K562 (cell line): ENCODE measurements around the gene MCM7. TPM values are rescaled to one million over a fixed set of nuclear protein-coding genes. Genes with fewer than 3 reads are reported as not detected.

Experiments used
- BHLHE40 ChIP-seq: IDR thresholded peaks from 2 replicates; pipeline ENCODE4 v1.6.1; 2011; ENCODE audit warnings: low read length, improper control_type of control experiment
- CBX5 ChIP-seq: IDR thresholded peaks from 2 replicates; pipeline ENCODE4 v1.6.1; 2014; ENCODE audit warnings: low read depth, borderline replicate concordance
- FOXP1 ChIP-seq: sonication (generic); formaldehyde crosslinking; IDR thresholded peaks from 2 replicates; pipeline ENCODE4 v1.8.0; 2022; ENCODE audit warnings: mild to moderate bottlenecking, missing genetic modification reagents
- GATA2 ChIP-seq: sonication (generic); formaldehyde crosslinking; IDR thresholded peaks from 2 replicates; pipeline ENCODE4 v1.4.0; 2020; ENCODE audit warnings: mild to moderate bottlenecking, missing genetic modification reagents
- HNRNPL ChIP-seq: fragments of 200-400 bp; formaldehyde crosslinking; IDR thresholded peaks from 2 replicates; pipeline ENCODE4 v1.6.1; 2017; ENCODE audit warnings: low read depth, mild to moderate bottlenecking, low read length
- LARP7 ChIP-seq: fragments of 450-650 bp; IDR thresholded peaks from 2 replicates; pipeline ENCODE4 v1.6.1; 2016
- MTA1 ChIP-seq: fragments of 450-650 bp; IDR thresholded peaks from 2 replicates; pipeline ENCODE4 v1.6.1; 2017; ENCODE audit warnings: borderline replicate concordance
- NFE2 ChIP-seq: IDR thresholded peaks from 2 replicates; pipeline ENCODE4 v1.6.1; 2014; ENCODE audit warnings: antibody characterized with exemption, low read depth
- POLR3A ChIP-seq: IDR thresholded peaks from 2 replicates; pipeline ENCODE4 v1.6.1; 2011; ENCODE audit warnings: borderline replicate concordance, mild to moderate bottlenecking, moderate library complexity; ENCODE audit not compliant: insufficient read length, insufficient read depth; ENCODE audit errors: extremely low read depth
- TAF9B ChIP-seq: fragments of 450-650 bp; IDR thresholded peaks from 2 replicates; pipeline ENCODE4 v1.6.1; 2018; ENCODE audit warnings: mild to moderate bottlenecking; ENCODE audit not compliant: partially characterized antibody
- TBP ChIP-seq: optimal IDR thresholded peaks from 2 replicates; pipeline ENCODE3; 2011; ENCODE audit warnings: low read depth, low read length, improper control_type of control experiment
- TEAD1 ChIP-seq, 2 experiments: fragments of 450-650 bp in 1 of 2; sonication (generic) in 1 of 2; formaldehyde crosslinking; IDR thresholded peaks; 2 replicates each; pipeline versions ENCODE4 v1.4.0 to v1.8.0; 2020 to 2022; ENCODE audit warnings: mild to moderate bottlenecking in 2 of 2, missing genetic modification reagents in 1 of 2
- polyA plus RNA-seq, 8 experiments: library from polyadenylated mRNA; depleted of rRNA in 4 of 8; stranded (reverse) in 5 of 8; unstranded in 3 of 8; fragments of >200 nt; fragmentation: Nextera tagmentation in 2 of 8; fragmentation: Illumina TruSeq in 1 of 8; extraction: Ambion mirVana in 2 of 8; extraction: Trizol in 1 of 8; gene quantifications; 2 replicates each; pipeline versions ENCODE4 v1.2.1 to v1.2.3, GENCODE V29; 2011 to 2014; ENCODE audit warnings: inconsistent platforms in 1 of 8, missing spikeins in 1 of 8
- total RNA-seq, 7 experiments: library from RNA; depleted of rRNA in 6 of 7; stranded (reverse); fragments of >200 nt in 6 of 7; fragmentation: Illumina TruSeq in 2 of 7; extraction: Trizol in 2 of 7; gene quantifications; 2 replicates each; pipeline versions ENCODE4 v1.2.1 to v1.2.3, GENCODE V29; 2011 to 2021; ENCODE audit warnings: low replicate concordance in 1 of 7
- TF ChIP-seq, protein P1 (sequence below): sonication (generic); formaldehyde crosslinking; IDR thresholded peaks from 2 replicates; pipeline ENCODE4 v1.4.0; 2020; ENCODE audit warnings: mild to moderate bottlenecking, missing genetic modification reagents
- TF ChIP-seq, protein P2 (sequence below), 2 experiments: fragments of 450-650 bp in 1 of 2; sonication (generic) in 1 of 2; formaldehyde crosslinking in 1 of 2; IDR thresholded peaks; 2 replicates each; pipeline versions ENCODE4 v1.7.1 to v1.9.0; 2016 to 2022; ENCODE audit warnings: inconsistent platforms in 1 of 2, mild to moderate bottlenecking in 1 of 2, missing genetic modification reagents in 1 of 2
- TF ChIP-seq, protein P3 (sequence below): fragments of 250-450 bp; sonication (Bioruptor Pico); IDR thresholded peaks from 2 replicates; pipeline ENCODE4 v1.5.0; 2020; ENCODE audit warnings: mild to moderate bottlenecking, borderline replicate concordance

MCM7 gene
- total and polyA plus RNA-seq, 9 of the 15 experiments (the other 6 are each of a cell fraction or from before 2014, with no cell fraction given) = 329 to 856 (median 437) TPM

DNA sequence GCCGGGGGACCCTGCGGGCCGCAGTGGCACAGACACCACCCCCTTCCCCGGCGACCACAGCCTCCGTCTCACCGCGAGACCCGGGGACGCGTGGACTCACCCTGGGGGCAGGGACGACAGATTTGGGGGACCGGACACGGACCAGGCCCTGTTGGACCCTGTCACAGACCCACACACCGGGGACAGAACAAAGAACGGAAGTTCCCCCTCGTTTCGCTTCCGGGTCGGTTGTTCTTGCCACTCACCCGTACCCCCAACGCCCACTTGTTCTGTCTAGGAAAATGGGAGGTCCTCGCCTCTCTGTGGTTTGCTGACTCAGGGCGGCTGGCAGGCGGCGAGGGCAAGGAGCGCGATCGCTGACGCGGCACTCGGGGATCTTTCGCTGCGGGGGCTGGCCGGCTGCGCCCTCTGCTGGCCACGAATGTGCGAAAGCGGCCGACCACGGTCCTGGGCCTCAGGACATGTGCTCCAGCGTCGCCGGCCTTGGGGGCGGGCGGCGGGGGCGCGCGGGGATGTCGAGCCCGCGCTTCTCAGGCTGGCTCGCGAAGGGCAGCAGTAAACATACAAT, 19.6 kb downstream of the MCM7 start, which contains the start of gene ZNF3 (continued):
- no peak for TF ChIP-seq POLR3A
- TF ChIP-seq CBX5 = 0 out of 2 replicates have a peak, but pooled peaks have one; percentile 75
- TF ChIP-seq BHLHE40 = peak; percentile 76
- peak; percentile 55 to 88; a peak in 1 of 4 replicates for TF ChIP-seq TEAD1 (CRISPR knock-in tag; IDR thresholded peaks at IDR 0.05)
- peak; percentile 78 for TF ChIP-seq TBP
- peak; percentile 95 for TF ChIP-seq FOXP1 (CRISPR knock-in tag)
- TF ChIP-seq TAF9B = peak; percentile 57
- TF ChIP-seq, protein P1, sequence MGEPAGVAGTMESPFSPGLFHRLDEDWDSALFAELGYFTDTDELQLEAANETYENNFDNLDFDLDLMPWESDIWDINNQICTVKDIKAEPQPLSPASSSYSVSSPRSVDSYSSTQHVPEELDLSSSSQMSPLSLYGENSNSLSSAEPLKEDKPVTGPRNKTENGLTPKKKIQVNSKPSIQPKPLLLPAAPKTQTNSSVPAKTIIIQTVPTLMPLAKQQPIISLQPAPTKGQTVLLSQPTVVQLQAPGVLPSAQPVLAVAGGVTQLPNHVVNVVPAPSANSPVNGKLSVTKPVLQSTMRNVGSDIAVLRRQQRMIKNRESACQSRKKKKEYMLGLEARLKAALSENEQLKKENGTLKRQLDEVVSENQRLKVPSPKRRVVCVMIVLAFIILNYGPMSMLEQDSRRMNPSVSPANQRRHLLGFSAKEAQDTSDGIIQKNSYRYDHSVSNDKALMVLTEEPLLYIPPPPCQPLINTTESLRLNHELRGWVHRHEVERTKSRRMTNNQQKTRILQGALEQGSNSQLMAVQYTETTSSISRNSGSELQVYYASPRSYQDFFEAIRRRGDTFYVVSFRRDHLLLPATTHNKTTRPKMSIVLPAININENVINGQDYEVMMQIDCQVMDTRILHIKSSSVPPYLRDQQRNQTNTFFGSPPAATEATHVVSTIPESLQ = peak; percentile 88
- 0 out of 2 replicates have a peak, but pooled peaks have one; percentile 39 for TF ChIP-seq LARP7
- no peak for TF ChIP-seq GATA2 (CRISPR knock-in tag)
- TF ChIP-seq, protein P2, sequence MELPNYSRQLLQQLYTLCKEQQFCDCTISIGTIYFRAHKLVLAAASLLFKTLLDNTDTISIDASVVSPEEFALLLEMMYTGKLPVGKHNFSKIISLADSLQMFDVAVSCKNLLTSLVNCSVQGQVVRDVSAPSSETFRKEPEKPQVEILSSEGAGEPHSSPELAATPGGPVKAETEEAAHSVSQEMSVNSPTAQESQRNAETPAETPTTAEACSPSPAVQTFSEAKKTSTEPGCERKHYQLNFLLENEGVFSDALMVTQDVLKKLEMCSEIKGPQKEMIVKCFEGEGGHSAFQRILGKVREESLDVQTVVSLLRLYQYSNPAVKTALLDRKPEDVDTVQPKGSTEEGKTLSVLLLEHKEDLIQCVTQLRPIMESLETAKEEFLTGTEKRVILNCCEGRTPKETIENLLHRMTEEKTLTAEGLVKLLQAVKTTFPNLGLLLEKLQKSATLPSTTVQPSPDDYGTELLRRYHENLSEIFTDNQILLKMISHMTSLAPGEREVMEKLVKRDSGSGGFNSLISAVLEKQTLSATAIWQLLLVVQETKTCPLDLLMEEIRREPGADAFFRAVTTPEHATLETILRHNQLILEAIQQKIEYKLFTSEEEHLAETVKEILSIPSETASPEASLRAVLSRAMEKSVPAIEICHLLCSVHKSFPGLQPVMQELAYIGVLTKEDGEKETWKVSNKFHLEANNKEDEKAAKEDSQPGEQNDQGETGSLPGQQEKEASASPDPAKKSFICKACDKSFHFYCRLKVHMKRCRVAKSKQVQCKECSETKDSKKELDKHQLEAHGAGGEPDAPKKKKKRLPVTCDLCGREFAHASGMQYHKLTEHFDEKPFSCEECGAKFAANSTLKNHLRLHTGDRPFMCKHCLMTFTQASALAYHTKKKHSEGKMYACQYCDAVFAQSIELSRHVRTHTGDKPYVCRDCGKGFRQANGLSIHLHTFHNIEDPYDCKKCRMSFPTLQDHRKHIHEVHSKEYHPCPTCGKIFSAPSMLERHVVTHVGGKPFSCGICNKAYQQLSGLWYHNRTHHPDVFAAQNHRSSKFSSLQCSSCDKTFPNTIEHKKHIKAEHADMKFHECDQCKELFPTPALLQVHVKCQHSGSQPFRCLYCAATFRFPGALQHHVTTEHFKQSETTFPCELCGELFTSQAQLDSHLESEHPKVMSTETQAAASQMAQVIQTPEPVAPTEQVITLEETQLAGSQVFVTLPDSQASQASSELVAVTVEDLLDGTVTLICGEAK (IDR thresholded peaks at IDR 0.05) = peak; percentile 99
- TF ChIP-seq, protein P2 (CRISPR knock-in tag; IDR thresholded peaks at IDR 0.05) = no peak
- peak; percentile 16; the same call in 1 of the 2 replicates for TF ChIP-seq MTA1
- TF ChIP-seq HNRNPL = peak; percentile 93
- TF ChIP-seq, protein P3, sequence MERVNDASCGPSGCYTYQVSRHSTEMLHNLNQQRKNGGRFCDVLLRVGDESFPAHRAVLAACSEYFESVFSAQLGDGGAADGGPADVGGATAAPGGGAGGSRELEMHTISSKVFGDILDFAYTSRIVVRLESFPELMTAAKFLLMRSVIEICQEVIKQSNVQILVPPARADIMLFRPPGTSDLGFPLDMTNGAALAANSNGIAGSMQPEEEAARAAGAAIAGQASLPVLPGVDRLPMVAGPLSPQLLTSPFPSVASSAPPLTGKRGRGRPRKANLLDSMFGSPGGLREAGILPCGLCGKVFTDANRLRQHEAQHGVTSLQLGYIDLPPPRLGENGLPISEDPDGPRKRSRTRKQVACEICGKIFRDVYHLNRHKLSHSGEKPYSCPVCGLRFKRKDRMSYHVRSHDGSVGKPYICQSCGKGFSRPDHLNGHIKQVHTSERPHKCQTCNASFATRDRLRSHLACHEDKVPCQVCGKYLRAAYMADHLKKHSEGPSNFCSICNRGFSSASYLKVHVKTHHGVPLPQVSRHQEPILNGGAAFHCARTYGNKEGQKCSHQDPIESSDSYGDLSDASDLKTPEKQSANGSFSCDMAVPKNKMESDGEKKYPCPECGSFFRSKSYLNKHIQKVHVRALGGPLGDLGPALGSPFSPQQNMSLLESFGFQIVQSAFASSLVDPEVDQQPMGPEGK (CRISPR knock-in tag) = 0 out of 2 replicates have a peak, but pooled peaks have one; percentile 47
- TF ChIP-seq NFE2 = peak; percentile 99
